GM12892 (cell line): ENCODE results near the gene NSF.
"Not testable (repeated sequence)": the region's sequence is repeated elsewhere in the genome, so short reads cannot be mapped to it uniquely, and the experiment has no call there.

Source experiments
- POLR2A ChIP-seq: IDR thresholded peaks from 2 replicates; pipeline ENCODE4 v1.6.1; 2011; ENCODE audit warnings: low read depth, low read length, control low read depth
- TAF1 ChIP-seq: IDR thresholded peaks from 2 replicates; pipeline ENCODE4 v1.6.1; 2011; ENCODE audit warnings: low read depth, mild to moderate bottlenecking, control low read depth, low read length, borderline replicate concordance

GRCh38 chr17:46647251-46647650 lies 56.8 kb downstream of the NSF start:
- not testable (repeated sequence) for TF ChIP-seq POLR2A, TAF1
